Fibroblast of mammary gland (primary cell): Measurements from ENCODE around the gene ZNF76.
A peak's percentile ranks its signal among the peaks of the same experiment; 100 is the strongest.
"Not testable (repeated sequence)": the region's sequence is repeated elsewhere in the genome, so short reads cannot be mapped to it uniquely, and the experiment has no call there.

Experiments used
- DNase-seq: peaks from one replicate; pipeline ENCODE4 v3.0.0-alpha.2; 2010; ENCODE audit warnings: low read depth
- H3K4me3 ChIP-seq: 2 replicates; pipeline ENCODE4 v1.5.1; 2011; ENCODE audit warnings: low read depth, mild to moderate bottlenecking, low read length, moderate library complexity; ENCODE audit not compliant: control insufficient read depth
- CTCF ChIP-seq: conservative IDR thresholded peaks from 2 replicates; pipeline ENCODE4 v1.5.1; 2011; ENCODE audit warnings: low read depth, low read length, inconsistent platforms; ENCODE audit not compliant: control insufficient read depth, insufficient read depth

The ZNF76 gene

GRCh38 chr6:35300848-35301247, 41.3 kb downstream of the ZNF76 start:
- H3K4me3 ChIP-seq = no peak overlapping the region
- DNase-seq = no peak
- no peak for TF ChIP-seq CTCF

GRCh38 chr6:35302604-35303241, 43.2 kb downstream of the ZNF76 start:
- no peak overlapping the region for H3K4me3 ChIP-seq
- DNase-seq = peak; percentile 7
- TF ChIP-seq CTCF = no peak

- TF ChIP-seq CTCF = no peak
- H3K4me3 ChIP-seq = no peak overlapping the region
- no peak for DNase-seq
Measured at GRCh38 chr6:35304299-35304698, 44.8 kb downstream of the ZNF76 start.

GRCh38 chr6:35305117-35305516, 45.6 kb downstream of the ZNF76 start:
- H3K4me3 ChIP-seq = no peak overlapping the region
- no peak for DNase-seq
- no peak for TF ChIP-seq CTCF

- DNase-seq, H3K4me3 ChIP-seq: not testable (repeated sequence)
Measured at GRCh38 chr6:35307138-35307537, 47.6 kb downstream of the ZNF76 start.

- not testable (repeated sequence) for H3K4me3 ChIP-seq
Measured at GRCh38 chr6:35308543-35308942, 49.0 kb downstream of the ZNF76 start.

GRCh38 chr6:35309611-35310264, 50.2 kb downstream of the ZNF76 start:
- no peak for DNase-seq
- H3K4me3 ChIP-seq = no peak overlapping the region
- TF ChIP-seq CTCF = no peak

More at GRCh38 chr6:35308543-35308942, 49.0 kb downstream of the ZNF76 start:
- not testable (repeated sequence) for DNase-seq
